Skin epidermis (tissue), 12 donors: ENCODE results near the gene CLIP1.
"Not testable (repeated sequence)": the region's sequence is repeated elsewhere in the genome, so short reads cannot be mapped to it uniquely, and the experiment has no call there.

Experiments
- H3K27ac ChIP-seq, 21 experiments: fragments of 200-600 bp; sonication (generic) in 11 of 21; one replicate each; pipeline ENCODE4 v1.5.0; 2020; ENCODE audit warnings: mild to moderate bottlenecking in 3 of 21, inconsistent platforms in 2 of 21, moderate library complexity in 2 of 21
- H3K4me3 ChIP-seq, 7 experiments: fragments of 200-600 bp; sonication (generic) in 2 of 7; one replicate each; pipeline ENCODE4 v1.5.0; 2020; ENCODE audit warnings: inconsistent platforms in 2 of 7, mild to moderate bottlenecking in 2 of 7, moderate library complexity in 1 of 7

CLIP1 gene

DNA sequence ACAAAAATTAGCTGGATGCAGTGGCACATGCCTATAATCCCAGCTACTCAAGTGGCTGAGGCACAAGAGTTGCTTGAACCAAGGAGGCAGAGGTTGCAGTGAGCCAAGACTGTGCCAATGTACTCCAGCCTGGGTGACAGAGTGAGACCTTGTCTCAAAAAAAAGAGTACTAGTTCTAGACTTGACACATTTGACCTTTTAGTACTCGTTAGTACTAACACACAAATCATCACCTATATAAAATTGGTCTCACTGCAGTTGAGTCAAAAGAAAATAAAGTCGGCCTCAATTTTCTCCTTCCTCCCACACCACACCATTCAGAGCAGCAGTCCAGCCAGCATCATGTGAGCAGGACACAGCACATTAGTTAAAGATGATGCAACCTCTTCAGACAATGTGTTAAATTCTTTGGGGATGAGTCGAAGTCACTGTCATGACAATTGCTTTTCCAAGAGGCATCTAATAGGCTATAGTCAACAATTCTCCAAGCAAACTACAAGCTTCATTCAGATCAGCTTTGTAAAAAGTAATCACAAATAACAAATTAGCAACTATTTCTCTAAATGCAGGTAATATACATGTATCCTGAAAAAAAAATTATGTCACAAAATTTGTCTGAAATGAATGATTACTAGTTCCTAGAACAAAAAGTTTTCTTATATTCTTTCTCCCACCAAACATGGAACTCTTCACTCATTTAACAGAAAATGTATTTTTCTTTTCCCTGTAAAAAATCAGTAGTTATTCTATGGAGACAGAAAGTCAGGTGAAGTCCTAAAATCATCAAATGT is 55.6 kb downstream of the CLIP1 start:
- Histone ChIP-seq H3K27ac (peak overlapping the region in 15 of 21 experiments; percentile 3 to 77 (median 62)), H3K4me3 (no peak overlapping the region)

DNA sequence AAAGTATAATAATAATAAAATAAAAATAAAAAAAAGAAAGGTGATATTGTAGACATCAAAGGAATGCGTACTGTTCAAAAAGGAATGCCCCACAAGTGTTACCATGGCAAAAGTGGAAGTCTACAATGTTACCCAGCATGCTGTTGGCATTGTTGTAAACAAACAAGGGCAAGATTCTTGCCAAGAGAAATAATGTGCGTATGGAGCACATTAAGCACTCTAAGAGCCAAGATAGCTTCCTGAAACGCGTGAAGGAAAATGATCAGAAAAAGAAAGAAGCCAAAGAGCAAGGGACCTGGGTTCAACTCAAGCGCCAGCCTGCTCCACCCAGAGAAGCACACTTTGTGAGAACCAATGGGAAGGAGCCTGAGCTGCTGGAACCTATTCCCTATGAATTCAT is 57.2 kb downstream of the CLIP1 start:
- not testable (repeated sequence) for H3K4me3 ChIP-seq
- H3K27ac ChIP-seq, result peak overlapping the region in 10 of 21 experiments; percentile 2 to 77 (median 60)

DNA sequence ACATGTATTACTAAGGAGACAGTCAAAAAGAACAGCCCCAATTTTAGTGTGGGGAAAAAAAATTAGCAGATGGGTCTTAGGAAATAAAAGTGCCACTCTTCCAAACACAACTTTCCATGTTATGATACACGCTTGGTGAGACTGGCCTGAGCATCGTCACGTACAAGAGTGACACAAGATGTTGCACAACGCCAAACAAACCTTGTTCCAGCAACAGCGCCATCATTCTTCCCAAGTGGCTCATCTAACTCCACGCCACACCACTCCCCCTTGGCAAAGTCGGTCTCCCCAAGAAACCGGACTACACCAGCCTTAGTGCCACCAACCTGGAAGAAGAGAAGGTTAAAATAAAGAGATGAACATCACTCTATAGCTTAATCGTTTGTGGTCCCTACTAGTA is 58.7 kb downstream of the CLIP1 start:
- Histone ChIP-seq H3K4me3 (no peak overlapping the region), H3K27ac (peak overlapping the region in 4 of 21 experiments; percentile 17 to 46 (median 40))

DNA sequence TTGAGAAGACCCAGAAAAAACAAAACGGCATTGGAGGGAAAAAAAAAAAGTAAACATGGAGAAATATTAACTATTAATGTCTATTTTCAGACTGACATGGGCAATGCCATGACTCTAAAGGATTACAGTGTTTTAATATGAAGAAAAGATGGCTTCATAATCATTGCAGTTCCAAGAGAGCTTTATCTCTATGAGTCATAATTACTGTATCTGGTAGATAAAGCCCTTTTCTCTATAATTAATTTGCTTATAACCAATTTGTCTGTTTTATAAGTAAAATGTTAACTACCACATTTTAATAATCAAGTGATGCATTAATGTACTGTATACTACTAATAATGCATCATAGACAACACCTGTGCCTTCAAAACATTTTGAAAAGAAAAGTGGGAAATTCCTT is 59.7 kb downstream of the CLIP1 start:
- peak overlapping the region in 2 of 21 experiments; percentile 17 to 41 for H3K27ac ChIP-seq
- no peak overlapping the region for H3K4me3 ChIP-seq

DNA sequence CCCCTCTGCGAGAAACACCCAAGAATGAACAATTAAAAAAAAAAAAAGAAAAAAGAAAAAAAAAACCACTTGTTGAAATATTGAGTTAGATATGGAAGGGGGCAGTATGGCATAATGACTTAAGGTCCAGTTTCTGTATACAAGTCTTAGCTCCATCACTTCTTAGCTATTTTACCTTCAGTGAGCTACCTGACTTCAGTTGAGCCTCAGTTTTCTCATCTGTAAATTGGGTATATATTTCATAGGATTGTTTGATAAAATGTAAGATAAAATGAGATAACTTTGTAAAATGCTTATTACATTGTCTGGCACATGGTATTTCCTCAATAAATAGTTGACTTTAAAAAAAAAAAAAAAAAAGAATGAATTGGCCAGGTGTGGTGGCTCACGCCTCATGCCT is 64.1 kb downstream of the CLIP1 start:
- H3K27ac ChIP-seq, H3K4me3 ChIP-seq: not testable (repeated sequence)

DNA sequence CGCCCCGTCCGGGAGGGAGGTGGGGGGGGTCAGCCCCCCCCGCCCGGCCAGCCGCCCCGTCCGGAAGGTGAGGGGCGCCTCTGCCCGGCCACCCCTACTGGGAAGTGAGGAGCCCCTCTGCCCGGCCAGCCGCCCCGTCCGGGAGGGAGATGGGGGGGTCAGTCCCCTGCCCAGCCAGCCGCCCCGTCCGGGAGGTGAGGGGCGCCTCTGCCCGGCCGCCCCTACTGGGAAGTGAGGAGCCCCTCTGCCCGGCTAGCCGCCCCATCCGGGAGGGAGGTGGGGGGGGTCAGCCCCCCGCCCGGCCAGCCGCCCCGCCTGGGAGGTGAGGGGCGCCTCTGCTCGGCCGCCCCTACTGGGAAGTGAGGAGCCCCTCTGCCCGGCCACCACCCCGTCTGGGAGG is 64.9 kb downstream of the CLIP1 start:
- H3K27ac ChIP-seq, H3K4me3 ChIP-seq: not testable (repeated sequence)

DNA sequence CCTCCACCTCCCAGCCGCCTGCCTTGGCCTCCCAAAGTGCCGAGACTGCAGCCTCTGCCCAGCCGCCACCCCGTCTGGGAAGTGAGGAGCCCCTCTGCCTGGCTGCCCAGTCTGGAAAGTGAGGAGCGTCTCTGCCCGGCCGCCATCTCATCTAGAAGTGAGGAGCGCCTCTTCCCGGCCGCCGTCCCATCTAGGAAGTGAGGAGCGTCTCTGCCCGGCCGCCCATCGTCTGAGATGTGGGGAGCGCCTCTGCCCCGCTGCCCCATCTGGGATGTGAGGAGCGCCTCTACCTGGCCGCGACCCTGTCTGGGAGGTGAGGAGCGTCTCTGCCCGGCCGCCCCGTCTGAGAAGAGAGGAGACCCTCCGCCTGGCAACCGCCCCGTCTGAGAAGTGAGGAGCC is 65.5 kb downstream of the CLIP1 start:
- H3K27ac ChIP-seq, H3K4me3 ChIP-seq: not testable (repeated sequence)

DNA sequence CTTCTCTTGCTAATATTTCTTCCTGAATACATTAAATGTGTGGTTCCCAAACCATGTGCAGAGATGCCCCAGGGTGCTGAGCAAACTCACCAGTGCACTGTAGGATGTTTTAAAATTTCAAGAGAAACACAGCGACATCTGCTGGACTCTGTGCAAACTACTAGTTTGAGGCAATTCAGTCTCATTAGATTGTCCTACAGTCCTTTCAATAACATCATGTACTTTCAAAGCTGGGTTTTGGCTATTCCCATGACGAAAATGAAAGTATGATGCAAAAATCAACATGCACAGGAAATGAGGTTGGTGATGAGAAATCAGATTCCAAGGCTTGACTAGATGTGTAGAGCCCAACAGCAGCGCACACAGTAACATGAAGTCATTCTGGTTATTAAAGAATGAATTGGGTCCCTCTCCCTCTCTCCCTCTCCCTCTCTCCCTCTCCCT is 66.3 kb downstream of the CLIP1 start:
- Histone ChIP-seq H3K27ac (no peak overlapping the region), H3K4me3 (no peak overlapping the region)

DNA sequence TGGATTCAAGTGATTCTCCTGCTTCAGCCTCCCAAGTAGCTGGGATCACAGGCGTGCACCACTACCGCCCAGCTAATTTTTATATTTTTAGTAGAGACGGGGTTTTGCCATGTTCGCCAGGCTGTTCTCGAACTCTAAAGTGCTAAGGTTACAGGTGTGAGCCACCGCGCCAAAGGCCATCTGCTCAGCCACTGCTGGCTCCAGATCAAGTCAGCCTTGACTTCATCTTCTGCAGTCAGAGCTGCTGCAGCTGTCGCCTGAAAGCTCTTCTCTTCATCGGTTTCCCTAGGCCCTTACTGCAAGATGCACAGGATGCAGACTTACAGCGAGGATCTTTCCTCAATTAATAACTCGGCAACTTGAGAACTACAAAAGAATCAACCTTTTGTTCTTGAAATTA is 66.8 kb downstream of the CLIP1 start:
- Histone ChIP-seq H3K27ac (no peak overlapping the region), H3K4me3 (no peak overlapping the region)

DNA sequence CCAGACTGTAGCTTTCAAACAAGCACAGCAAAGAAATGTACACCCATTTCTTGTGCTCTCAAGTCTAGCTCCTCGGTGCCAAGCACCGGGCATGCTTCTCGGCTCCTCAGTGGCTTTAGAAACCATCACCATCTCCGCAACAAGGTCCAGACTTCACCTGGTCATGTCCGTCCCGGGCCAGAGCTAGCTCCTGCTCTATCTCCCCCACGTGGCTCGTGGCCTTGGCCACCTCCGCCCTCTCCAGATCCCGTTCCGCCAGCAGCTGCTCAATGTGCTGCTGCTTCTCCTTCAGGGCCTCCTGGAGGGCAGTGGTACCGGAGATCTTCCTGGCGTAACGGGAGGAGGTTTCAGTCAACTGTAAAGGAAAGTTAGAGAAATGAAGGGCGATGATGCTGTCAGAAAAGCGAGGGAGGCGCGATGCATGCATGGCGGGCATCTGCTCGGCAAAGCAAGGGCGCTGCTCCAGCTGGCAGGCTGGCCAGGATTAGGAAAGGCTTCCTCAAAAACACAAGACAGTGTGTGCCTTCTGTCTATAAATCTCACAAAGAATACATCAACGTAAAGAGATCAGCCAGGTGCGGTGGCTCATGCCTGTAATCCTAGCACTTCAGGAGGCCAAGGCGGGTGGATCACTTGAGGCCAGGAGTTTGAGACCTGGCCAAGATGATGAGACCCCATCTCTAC is 67.4 kb downstream of the CLIP1 start:
- Histone ChIP-seq H3K4me3 (no peak overlapping the region), H3K27ac (no peak overlapping the region)

DNA sequence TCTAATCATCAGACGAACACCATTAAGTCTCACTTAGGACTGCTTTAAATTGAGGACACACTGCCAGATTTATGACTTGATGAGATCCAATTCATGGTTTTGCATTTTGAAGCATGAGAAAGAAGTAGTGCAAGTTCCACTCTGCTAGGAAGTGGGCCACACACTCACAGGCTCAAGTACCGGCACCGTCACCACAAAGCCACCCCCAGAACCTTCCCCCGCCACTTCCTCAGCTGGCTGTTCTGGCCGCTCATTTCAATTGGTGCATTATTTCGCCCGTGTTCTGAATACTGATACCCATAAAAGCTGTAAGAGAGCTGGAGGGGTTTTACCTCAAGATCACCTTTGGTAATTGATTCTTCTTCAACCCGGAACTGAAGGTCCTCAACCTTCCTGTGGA is 70.1 kb downstream of the CLIP1 start:
- no peak overlapping the region for H3K4me3 ChIP-seq
- no peak overlapping the region for H3K27ac ChIP-seq

DNA sequence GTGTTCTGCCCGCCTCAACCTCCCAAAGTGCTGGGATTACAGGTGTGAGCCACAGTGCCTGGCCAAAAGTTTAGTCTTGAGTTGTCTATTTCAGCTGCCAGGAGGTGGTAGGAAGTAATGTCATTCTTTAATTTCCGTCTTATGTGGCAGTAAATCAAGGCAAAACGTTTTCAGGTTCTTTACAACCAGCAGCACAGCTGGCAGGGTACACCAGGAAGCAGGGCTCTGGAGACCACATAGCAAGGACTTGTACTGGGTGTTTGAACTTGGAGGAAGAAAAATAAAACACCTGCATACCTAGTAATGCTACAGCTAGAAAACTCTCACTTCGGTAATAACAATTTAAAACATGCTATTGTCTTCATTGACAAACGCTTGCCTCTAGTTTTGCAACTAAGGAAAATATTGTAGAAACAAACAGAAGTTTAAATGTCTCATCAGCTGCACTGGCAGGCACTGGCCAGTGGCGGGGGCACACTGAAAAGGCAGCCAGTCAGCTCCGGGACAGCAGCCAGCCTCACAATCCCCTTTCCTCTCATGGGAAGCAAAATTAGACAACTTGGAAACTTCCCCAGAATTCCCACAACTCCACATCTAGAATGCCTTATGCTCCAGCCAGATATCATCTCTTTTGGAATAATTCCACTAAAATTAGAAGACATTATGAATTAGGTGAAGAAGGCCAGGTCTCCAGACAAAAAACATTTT is 72.2 kb downstream of the CLIP1 start:
- Histone ChIP-seq H3K4me3 (no peak overlapping the region), H3K27ac (no peak overlapping the region)

DNA sequence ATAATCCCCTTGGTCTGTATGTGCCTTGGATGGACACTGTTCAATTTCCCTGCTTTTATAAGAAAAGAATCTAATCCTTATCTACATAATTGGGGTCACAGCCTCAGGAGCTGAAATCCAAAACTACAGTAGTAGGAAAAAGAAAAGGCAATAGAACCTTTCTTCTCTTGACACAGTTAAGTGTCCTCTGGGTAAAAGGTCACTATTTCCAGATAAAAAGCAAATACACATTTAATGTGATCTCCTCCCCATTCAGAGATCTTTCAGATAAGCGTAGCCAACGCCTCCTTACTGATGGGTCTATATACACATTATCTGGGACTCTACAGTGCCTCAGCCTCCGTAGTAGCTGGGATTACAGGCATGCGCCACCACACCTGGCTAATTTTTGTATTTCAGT is 73.4 kb downstream of the CLIP1 start:
- Histone ChIP-seq H3K27ac (no peak overlapping the region), H3K4me3 (no peak overlapping the region)

DNA sequence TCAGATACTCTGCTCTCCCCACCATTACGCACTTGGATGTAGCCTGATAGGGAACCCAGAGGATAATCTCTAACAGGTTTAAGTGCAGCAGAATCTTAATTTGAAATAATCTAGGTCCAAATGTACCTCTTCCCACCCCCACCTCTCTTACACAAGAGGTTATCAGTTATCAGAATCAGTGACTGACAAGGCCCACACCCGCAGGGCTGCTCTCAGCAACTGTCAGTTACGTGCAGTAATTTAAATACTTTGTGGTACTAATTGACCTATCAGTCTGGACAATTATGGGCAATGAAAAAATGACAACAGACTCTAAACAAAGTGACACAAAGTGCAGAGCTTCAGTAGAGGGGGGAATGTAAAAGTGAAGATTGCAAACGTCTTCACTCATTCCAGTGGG is 74.0 kb downstream of the CLIP1 start:
- Histone ChIP-seq H3K27ac (no peak overlapping the region), H3K4me3 (no peak overlapping the region)

DNA sequence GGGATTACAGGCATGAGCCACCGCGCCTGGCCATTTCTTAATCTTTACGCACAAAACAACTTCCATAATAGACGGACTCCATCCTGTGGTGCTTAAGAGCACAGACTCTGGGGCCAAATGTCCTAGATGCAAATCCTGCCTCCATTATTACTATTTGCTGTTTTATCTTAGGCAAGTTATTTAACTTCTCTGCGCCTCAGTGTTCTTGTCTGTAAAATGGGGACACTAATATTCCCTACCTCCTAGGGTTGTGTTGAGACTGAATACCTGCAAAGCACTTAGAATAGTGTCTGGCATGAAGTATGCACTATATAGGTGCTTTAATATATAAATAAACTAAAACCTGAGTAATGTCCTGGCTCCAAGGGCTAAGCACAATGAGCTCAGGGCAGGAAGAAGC is 76.4 kb downstream of the CLIP1 start:
- Histone ChIP-seq H3K27ac (no peak overlapping the region), H3K4me3 (no peak overlapping the region)

DNA sequence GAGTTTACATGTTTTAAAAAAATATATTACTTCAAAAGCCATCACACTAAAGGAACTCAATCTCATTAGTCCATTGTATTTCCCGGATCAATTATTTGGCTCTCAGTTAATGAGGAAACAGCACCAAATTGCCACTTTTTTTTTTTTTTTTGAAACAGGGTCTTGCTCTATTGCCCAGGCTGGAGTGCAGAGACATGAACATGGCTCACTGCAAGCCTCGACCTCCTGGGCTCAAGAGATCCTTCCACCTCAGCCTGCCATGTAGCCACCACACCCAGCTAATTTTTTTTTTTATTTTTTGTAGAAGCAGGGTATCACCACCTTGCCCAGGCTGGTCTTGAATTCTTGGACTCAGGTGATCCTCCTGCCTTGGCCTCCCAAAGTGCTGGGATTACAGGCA is 77.4 kb downstream of the CLIP1 start:
- Histone ChIP-seq H3K4me3 (no peak overlapping the region), H3K27ac (no peak overlapping the region)

DNA sequence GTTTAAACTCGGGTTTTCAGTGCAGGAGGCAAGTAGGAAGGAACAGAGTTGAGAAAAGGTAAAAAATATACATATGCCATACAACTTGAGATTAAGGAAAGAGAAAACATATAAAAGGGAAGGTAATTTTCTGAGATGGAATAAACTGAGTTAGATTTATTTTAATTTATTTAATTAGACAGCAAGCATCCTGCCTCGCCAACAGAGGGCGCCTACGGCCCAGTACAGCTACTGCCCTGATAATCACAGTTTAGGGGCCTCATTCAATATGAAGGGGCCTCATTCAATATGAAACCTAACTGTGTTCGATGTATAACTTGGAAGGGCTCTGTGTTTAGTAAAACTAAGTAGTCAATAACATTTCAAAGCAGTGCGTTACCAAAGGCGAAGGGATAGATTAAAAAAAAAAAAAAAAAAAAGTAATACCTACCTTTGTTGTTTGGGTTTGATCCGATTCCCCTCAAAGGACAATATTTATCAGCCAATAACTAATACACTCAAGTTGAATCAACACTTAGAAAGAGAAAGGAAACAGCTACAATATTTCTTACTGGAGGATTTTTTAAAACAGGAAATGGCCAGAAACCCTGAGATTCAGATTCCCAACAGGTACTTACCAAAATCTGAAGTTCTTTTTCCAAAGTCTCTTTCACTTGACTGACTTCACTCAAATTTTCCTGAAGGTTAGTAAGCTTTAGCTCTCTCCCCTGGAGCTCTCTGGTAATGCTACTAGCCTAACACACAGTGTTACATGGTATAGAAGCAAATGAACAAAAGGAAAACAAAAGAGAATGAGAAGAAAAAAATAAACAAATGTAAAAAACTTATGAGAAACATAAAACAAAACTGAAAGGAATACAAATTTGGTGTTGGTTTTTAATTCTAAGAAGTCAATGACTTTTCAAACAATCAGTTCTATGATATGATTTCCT is 86.2 kb downstream of the CLIP1 start:
- no peak overlapping the region for H3K4me3 ChIP-seq
- no peak overlapping the region for H3K27ac ChIP-seq

DNA sequence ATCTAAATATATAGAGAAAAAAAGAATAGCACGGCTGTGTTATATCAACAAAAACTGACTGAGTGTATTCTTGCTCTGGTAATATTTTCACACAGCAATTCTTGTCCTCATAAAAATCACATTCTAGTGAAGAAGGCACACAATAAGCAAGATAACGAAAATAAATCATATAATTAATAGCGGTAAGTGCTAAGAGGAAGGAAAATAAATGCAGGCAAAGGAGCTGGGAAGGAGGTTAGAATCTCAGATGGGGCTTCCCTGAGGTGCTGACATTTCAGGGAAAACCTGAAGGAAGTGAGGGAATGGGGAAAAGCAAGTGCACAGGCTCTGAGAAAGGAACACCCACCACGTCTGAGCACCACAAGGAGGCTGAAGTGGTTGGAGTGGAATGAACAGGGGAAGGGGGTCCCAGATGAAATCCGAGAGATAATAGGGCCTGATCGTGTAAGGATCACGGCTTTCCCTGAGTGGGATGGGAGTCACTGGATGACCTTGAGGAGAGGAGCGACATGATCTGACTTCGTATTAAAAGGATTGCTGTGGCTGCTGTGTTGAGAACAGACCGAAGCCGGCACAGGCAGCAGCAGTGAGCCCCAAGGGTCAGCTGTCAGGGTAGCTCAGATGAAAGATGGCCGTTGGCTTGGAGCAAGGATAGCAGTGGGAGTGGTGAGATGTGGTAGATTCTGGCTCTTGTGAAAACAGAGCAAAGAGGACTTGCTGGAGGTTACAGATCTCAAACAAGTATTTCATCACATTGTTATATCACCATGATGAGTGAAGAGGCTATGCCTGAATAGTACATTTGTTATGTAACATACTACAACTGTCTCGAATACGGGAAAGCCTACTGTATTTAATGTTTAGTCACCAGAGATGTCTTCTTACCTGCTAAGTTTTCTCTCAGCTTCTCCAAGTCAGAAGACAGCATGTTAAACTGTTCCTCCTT is 89.1 kb downstream of the CLIP1 start:
- H3K4me3 ChIP-seq, result no peak overlapping the region
- no peak overlapping the region for H3K27ac ChIP-seq
